Uterus (tissue), 2 donors: Measurements from ENCODE around the gene MLH1.

Experiments used
- CTCF ChIP-seq, 4 experiments: fragments of 200-600 bp in 2 of 4; fragments of 450-650 bp in 2 of 4; sonication (generic) in 2 of 4; IDR thresholded peaks; one replicate each; pipeline ENCODE4 v1.5.1; 2016 to 2019; ENCODE audit warnings: antibody characterized with exemption in 4 of 4, mild to moderate bottlenecking in 2 of 4, moderate library complexity in 1 of 4
- POLR2A ChIP-seq, 2 donors: fragments of 450-650 bp; IDR thresholded peaks; one replicate each; pipeline ENCODE4 v1.6.1; 2016; ENCODE audit warnings: antibody characterized with exemption in 2 of 2, mild to moderate bottlenecking in 1 of 2, moderate library complexity in 1 of 2

DNA sequence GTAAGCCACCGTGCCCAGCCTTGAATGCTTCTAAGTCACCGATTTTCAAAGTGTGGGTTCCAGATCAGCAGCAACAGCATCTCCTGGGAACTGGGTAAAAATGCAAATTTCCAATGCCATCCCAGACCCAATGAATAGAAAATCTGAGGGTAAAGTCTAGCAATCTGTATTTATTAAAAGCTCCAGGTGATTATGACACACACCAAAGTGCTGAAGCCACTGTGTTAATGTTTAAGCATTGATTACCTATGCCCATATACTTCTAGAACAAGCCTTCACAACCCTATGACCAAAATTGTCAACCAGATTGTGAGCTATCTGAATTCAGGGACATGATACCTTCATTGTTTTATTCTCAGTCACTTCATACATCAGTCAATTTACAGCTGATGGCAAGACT lies 94.6 kb downstream of the MLH1 start:
- TF ChIP-seq CTCF (IDR thresholded peaks at IDR 0.05) (no peak), POLR2A (IDR thresholded peaks at IDR 0.05) (no peak)
